Mucosa of descending colon (tissue), 3 donors: ENCODE measurements around the gene ODAD2. TPM values are rescaled to one million over a fixed set of nuclear protein-coding genes. Genes with fewer than 3 reads are reported as not detected.
"Not testable (repeated sequence)": the region's sequence is repeated elsewhere in the genome, so short reads cannot be mapped to it uniquely, and the experiment has no call there.

Experiments used
- ATAC-seq: fragments of 200-7000 bp; cut with Tn5 transposase; one replicate; pipeline ENCODE4 v1.9.1; 2020; ENCODE audit warnings: mild to moderate bottlenecking, moderate library complexity
- DNase-seq, 3 donors: peaks; one replicate each; pipeline ENCODE4 v3.0.0-alpha.2; 2020
- H3K36me3 ChIP-seq: fragments of 200-600 bp; one replicate; pipeline ENCODE4 v1.8.0; 2021; ENCODE audit warnings: low read depth, mild to moderate bottlenecking
- H3K4me1 ChIP-seq: fragments of 200-600 bp; one replicate; pipeline ENCODE4 v1.8.0; 2021; ENCODE audit warnings: low read depth, mild to moderate bottlenecking
- H3K4me3 ChIP-seq: fragments of 200-600 bp; one replicate; pipeline ENCODE4 v1.8.0; 2021; ENCODE audit warnings: mild to moderate bottlenecking
- H3K9me3 ChIP-seq: fragments of 200-600 bp; one replicate; pipeline ENCODE4 v1.8.0; 2021; ENCODE audit warnings: mild to moderate bottlenecking
- intact Hi-C, 2 donors: fragments of 100-400 bp; cut with DNase I in 1 of 2; cut with micrococcal nuclease in 1 of 2; formaldehyde crosslinking; loops; one replicate each; pipeline versions ENCODE4 v1.11.0 to v1.11.1; 2022; cut with DNase I, micrococcal nuclease
- total RNA-seq, 3 donors: library from RNA; stranded (reverse); fragmentation: NEBNext Ultra II Directional in 2 of 3; extraction: Animal tissue kit (Norgen Biotek cat#: 25700) in 2 of 3; gene quantifications; one replicate each; pipeline versions ENCODE4 v1.2.1 to v1.2.4, GENCODE V29; 2021 to 2023
- TF ChIP-seq, protein P1 (sequence below): fragments of 200-600 bp; IDR thresholded peaks from one replicate; pipeline ENCODE4 v1.8.0; 2022; ENCODE audit warnings: antibody characterized with exemption, mild to moderate bottlenecking
- donor health status: DM: no; HTN: no; CAD: no; lungs with moderate emphysema.
- donor health status: DM: no; HTN: no; CAD: no.
- donor health status: DM: no; HTN: yes; CAD: no.

The ODAD2 gene
- total RNA-seq, 3 donors from 2014 or later: 0.31 to 1.1 (median 0.46) TPM

- H3K36me3 ChIP-seq: no peaks in the 10 kb centered on the region
- ATAC-seq: no peak
- H3K4me3 ChIP-seq: no peak overlapping the region
- H3K4me1 ChIP-seq: no peaks in the 10 kb centered on the region
- intact Hi-C loops: no loop called here
- H3K9me3 ChIP-seq: no peaks in the 10 kb centered on the region
- TF ChIP-seq, protein P1, sequence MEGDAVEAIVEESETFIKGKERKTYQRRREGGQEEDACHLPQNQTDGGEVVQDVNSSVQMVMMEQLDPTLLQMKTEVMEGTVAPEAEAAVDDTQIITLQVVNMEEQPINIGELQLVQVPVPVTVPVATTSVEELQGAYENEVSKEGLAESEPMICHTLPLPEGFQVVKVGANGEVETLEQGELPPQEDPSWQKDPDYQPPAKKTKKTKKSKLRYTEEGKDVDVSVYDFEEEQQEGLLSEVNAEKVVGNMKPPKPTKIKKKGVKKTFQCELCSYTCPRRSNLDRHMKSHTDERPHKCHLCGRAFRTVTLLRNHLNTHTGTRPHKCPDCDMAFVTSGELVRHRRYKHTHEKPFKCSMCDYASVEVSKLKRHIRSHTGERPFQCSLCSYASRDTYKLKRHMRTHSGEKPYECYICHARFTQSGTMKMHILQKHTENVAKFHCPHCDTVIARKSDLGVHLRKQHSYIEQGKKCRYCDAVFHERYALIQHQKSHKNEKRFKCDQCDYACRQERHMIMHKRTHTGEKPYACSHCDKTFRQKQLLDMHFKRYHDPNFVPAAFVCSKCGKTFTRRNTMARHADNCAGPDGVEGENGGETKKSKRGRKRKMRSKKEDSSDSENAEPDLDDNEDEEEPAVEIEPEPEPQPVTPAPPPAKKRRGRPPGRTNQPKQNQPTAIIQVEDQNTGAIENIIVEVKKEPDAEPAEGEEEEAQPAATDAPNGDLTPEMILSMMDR: no peak
- no peak for DNase-seq
These were observed 9.2 kb upstream of the ODAD2 start for GRCh38 chr10:28008054-28008453.

DNA sequence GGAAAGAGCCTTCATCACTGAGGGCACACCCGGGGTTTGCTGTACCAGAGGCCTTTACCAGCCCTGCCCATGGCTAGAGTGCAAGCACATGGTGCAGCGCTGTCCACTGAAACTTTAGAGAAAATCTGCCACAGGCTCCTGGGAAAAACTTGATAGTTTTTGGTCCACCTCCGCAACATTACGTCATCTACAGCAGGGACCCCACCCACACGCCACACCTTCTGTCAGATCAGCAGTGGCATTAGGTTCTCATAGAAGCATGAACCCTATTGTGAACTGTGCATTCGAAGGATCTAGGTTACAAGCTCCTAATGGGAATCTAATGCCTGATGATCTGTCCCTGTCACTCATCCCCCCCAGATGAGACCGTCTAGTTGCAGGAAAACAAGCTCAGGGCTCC lies 2.5 kb upstream of the ODAD2 start:
- Histone ChIP-seq H3K4me1 (no peaks in the 10 kb centered on the region), H3K4me3 (no peak overlapping the region), H3K9me3 (no peaks in the 10 kb centered on the region), H3K36me3 (no peaks in the 10 kb centered on the region)
- ATAC-seq (no peak), DNase-seq (no peak)
- intact Hi-C loops: no loop called here
- TF ChIP-seq, protein P1: no peak

DNA sequence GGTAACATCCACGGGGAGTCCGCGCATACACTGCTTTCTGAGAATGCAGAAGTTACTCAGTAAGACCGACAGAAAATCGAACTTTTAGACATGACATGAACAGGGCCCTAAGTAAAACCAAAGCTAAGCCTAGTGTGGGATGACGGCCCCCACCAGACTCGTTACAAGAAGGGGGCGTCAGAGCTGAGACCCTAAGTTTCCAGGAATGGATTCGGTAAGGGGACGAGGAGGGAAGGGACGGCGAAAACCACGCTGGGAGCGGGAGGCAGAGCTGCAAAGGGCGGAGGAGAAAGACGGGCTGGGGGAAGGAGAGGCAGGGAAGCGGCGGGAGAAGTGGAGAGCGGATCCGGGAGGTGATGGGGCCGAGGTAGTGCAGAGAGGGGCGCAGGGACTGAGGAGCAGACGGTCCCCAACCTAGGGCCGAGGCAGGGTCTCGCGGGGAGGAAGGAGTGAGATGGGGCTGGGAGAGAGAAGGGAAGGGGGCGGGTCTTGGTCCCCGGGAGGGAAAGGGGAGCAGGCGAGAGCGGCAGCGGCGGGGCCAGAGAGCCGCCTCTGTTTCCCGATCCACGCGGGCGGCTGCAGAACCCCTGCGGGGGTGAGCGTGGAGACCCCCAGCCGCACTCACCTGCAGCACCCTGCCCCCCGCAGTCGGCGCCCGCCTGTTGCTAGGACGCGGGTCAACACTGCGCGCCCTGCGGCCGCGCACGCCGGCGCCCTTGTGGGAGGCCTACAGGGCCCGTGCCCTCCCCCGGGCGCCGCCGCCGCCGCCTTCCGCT lies 513 bp downstream of the ODAD2 start:
- DNase-seq (peak; percentile 5 to 47 (median 24)), ATAC-seq (peak; percentile 69)
- no peaks in the 10 kb centered on the region for H3K9me3 ChIP-seq
- no peaks in the 10 kb centered on the region for H3K4me1 ChIP-seq
- TF ChIP-seq, protein P1: no peak
- H3K4me3 ChIP-seq: no peak overlapping the region
- intact Hi-C loops: no loop called here
- no peaks in the 10 kb centered on the region for H3K36me3 ChIP-seq

- ATAC-seq (no peak), DNase-seq (no peak)
- intact Hi-C loops: no loop called here
- no peaks in the 10 kb centered on the region for H3K9me3 ChIP-seq
- H3K4me3 ChIP-seq: no peak overlapping the region
- H3K4me1 ChIP-seq: no peaks in the 10 kb centered on the region
- TF ChIP-seq, protein P1: no peak
- no peaks in the 10 kb centered on the region for H3K36me3 ChIP-seq
These were observed 1.1 kb downstream of the ODAD2 start for GRCh38 chr10:27997865-27998177.

GRCh38 chr10:27995311-27995710 lies 3.6 kb downstream of the ODAD2 start:
- intact Hi-C loops: no loop called here

GRCh38 chr10:27989357-27989756 lies 9.5 kb downstream of the ODAD2 start:
- H3K4me1 ChIP-seq, H3K9me3 ChIP-seq, H3K36me3 ChIP-seq, DNase-seq, intact Hi-C loops, H3K4me3 ChIP-seq, ATAC-seq: not testable (repeated sequence)

More at GRCh38 chr10:27995311-27995710, 3.6 kb downstream of the ODAD2 start:
- H3K4me3 ChIP-seq: no peak overlapping the region
- no peaks in the 10 kb centered on the region for H3K4me1 ChIP-seq
- ATAC-seq: no peak
- DNase-seq: no peak
- no peaks in the 10 kb centered on the region for H3K36me3 ChIP-seq
- TF ChIP-seq, protein P1: no peak
- no peaks in the 10 kb centered on the region for H3K9me3 ChIP-seq
